Activated naive CD8-positive, alpha-beta T cell treated with anti-CD3 and anti-CD28 coated beads, Interleukin-2, amount 50 U/mL, for 24 hours (primary cell): ENCODE data around the gene GTF2F2.

Experiments used
- ATAC-seq: fragments of 150-1000 bp; cut with Tn5 transposase; one replicate; pipeline ENCODE4 v1.10.0; 2021
- DNase-seq: peaks from one replicate; pipeline ENCODE4 v3.0.0; 2021
- H3K27ac Mint-ChIP-seq: one replicate; pipeline ENCODE4 v1.8.0; 2021; ENCODE audit warnings: mild to moderate bottlenecking, mixed read lengths
- H3K27me3 Mint-ChIP-seq: one replicate; pipeline ENCODE4 v1.8.0; 2021; ENCODE audit warnings: mixed read lengths
- H3K36me3 Mint-ChIP-seq: one replicate; pipeline ENCODE4 v1.8.0; 2021; ENCODE audit warnings: low read depth, mixed read lengths
- H3K4me1 Mint-ChIP-seq: one replicate; pipeline ENCODE4 v1.8.0; 2021; ENCODE audit warnings: mixed read lengths
- H3K4me3 Mint-ChIP-seq: one replicate; pipeline ENCODE4 v1.8.0; 2021; ENCODE audit warnings: mild to moderate bottlenecking, moderate library complexity, mixed read lengths
- H3K9me3 Mint-ChIP-seq: one replicate; pipeline ENCODE4 v1.8.0; 2021; ENCODE audit warnings: mixed read lengths

GTF2F2 gene

GRCh38 chr13:45205124-45205523 is 84.8 kb downstream of the GTF2F2 start:
- peaks cover 35% of the 10 kb centered on the region for H3K36me3 Mint-ChIP-seq
- H3K4me1 Mint-ChIP-seq, result peaks cover 26% of the 10 kb centered on the region
- no peaks in the 10 kb centered on the region for H3K27me3 Mint-ChIP-seq
- DNase-seq (no peak), ATAC-seq (no peak)
- H3K27ac Mint-ChIP-seq, result peak overlapping the region; percentile 16
- no peaks in the 10 kb centered on the region for H3K9me3 Mint-ChIP-seq
- no peak overlapping the region for H3K4me3 Mint-ChIP-seq

GRCh38 chr13:45206340-45206739 is 86.0 kb downstream of the GTF2F2 start:
- Mint-ChIP-seq H3K27ac (peak overlapping the region; percentile 69), H3K4me1 (peaks cover 26% of the 10 kb centered on the region), H3K36me3 (peaks cover 40% of the 10 kb centered on the region), H3K27me3 (no peaks in the 10 kb centered on the region), H3K9me3 (no peaks in the 10 kb centered on the region), H3K4me3 (no peak overlapping the region)
- DNase-seq (no peak), ATAC-seq (peak; percentile 93)

- H3K4me3 Mint-ChIP-seq, result no peak overlapping the region
- no peak for DNase-seq
- H3K27me3 Mint-ChIP-seq, result no peaks in the 10 kb centered on the region
- no peaks in the 10 kb centered on the region for H3K9me3 Mint-ChIP-seq
- peaks cover 31% of the 10 kb centered on the region for H3K36me3 Mint-ChIP-seq
- peaks cover 26% of the 10 kb centered on the region for H3K4me1 Mint-ChIP-seq
- no peak overlapping the region for H3K27ac Mint-ChIP-seq
- no peak for ATAC-seq
Observed at GRCh38 chr13:45207319-45207718, 87.0 kb downstream of the GTF2F2 start.

- DNase-seq, result no peak
- no peak for ATAC-seq
- no peaks in the 10 kb centered on the region for H3K27me3 Mint-ChIP-seq
- peaks cover 24% of the 10 kb centered on the region for H3K4me1 Mint-ChIP-seq
- H3K36me3 Mint-ChIP-seq, result peaks cover 30% of the 10 kb centered on the region
- no peaks in the 10 kb centered on the region for H3K9me3 Mint-ChIP-seq
- no peak overlapping the region for H3K27ac Mint-ChIP-seq
- no peak overlapping the region for H3K4me3 Mint-ChIP-seq
Observed at GRCh38 chr13:45208132-45208531, 87.8 kb downstream of the GTF2F2 start.

GRCh38 chr13:45209229-45209628 is 88.9 kb downstream of the GTF2F2 start:
- H3K27me3 Mint-ChIP-seq, result no peaks in the 10 kb centered on the region

GRCh38 chr13:45215392-45216077 is 95.2 kb downstream of the GTF2F2 start:
- Mint-ChIP-seq H3K27ac (no peak overlapping the region), H3K9me3 (no peaks in the 10 kb centered on the region), H3K36me3 (peaks cover 18% of the 10 kb centered on the region)

More at GRCh38 chr13:45209229-45209628, 88.9 kb downstream of the GTF2F2 start:
- H3K36me3 Mint-ChIP-seq, result peaks cover 35% of the 10 kb centered on the region
- DNase-seq, result no peak
- ATAC-seq, result no peak
- no peak overlapping the region for H3K4me3 Mint-ChIP-seq
- H3K4me1 Mint-ChIP-seq, result peaks cover 24% of the 10 kb centered on the region
- H3K27ac Mint-ChIP-seq, result no peak overlapping the region
- H3K9me3 Mint-ChIP-seq, result no peaks in the 10 kb centered on the region

GRCh38 chr13:45216193-45216592 is 95.9 kb downstream of the GTF2F2 start:
- H3K9me3 Mint-ChIP-seq, result no peaks in the 10 kb centered on the region
- peaks cover 13% of the 10 kb centered on the region for H3K36me3 Mint-ChIP-seq
- DNase-seq, result no peak
- no peaks in the 10 kb centered on the region for H3K27me3 Mint-ChIP-seq
- peaks cover 34% of the 10 kb centered on the region for H3K4me1 Mint-ChIP-seq
- H3K27ac Mint-ChIP-seq, result peak overlapping the region; percentile 1
- H3K4me3 Mint-ChIP-seq, result no peak overlapping the region
- peak; percentile 73 for ATAC-seq

More at GRCh38 chr13:45215392-45216077, 95.2 kb downstream of the GTF2F2 start:
- no peaks in the 10 kb centered on the region for H3K27me3 Mint-ChIP-seq
- peaks cover 34% of the 10 kb centered on the region for H3K4me1 Mint-ChIP-seq
- no peak for ATAC-seq
- DNase-seq, result no peak
- no peak overlapping the region for H3K4me3 Mint-ChIP-seq

- Mint-ChIP-seq H3K36me3 (peaks cover 9% of the 10 kb centered on the region), H3K9me3 (no peaks in the 10 kb centered on the region), H3K4me1 (peaks cover 34% of the 10 kb centered on the region), H3K27me3 (no peaks in the 10 kb centered on the region), H3K27ac (no peak overlapping the region), H3K4me3 (no peak overlapping the region)
- no peak for ATAC-seq
- DNase-seq, result no peak
Observed at GRCh38 chr13:45218689-45219088, 98.4 kb downstream of the GTF2F2 start.

- Mint-ChIP-seq H3K4me1 (peaks cover 34% of the 10 kb centered on the region), H3K27ac (no peak overlapping the region), H3K36me3 (peaks cover 8% of the 10 kb centered on the region), H3K9me3 (no peaks in the 10 kb centered on the region), H3K4me3 (no peak overlapping the region), H3K27me3 (no peaks in the 10 kb centered on the region)
- DNase-seq (no peak), ATAC-seq (no peak)
Observed at GRCh38 chr13:45219123-45219891, 99.0 kb downstream of the GTF2F2 start.

- no peak for DNase-seq
Observed at GRCh38 chr13:45219938-45220375, 99.6 kb downstream of the GTF2F2 start.

GRCh38 chr13:45220403-45220802 is 100.1 kb downstream of the GTF2F2 start:
- Mint-ChIP-seq H3K4me1 (peaks cover 34% of the 10 kb centered on the region), H3K27me3 (no peaks in the 10 kb centered on the region), H3K4me3 (no peak overlapping the region)

More at GRCh38 chr13:45219938-45220375, 99.6 kb downstream of the GTF2F2 start:
- ATAC-seq, result no peak
- Mint-ChIP-seq H3K4me1 (peaks cover 34% of the 10 kb centered on the region), H3K4me3 (no peak overlapping the region), H3K36me3 (peaks cover 7% of the 10 kb centered on the region), H3K27ac (no peak overlapping the region), H3K27me3 (no peaks in the 10 kb centered on the region), H3K9me3 (no peaks in the 10 kb centered on the region)

GRCh38 chr13:45222516-45222915 is 102.2 kb downstream of the GTF2F2 start:
- H3K27ac Mint-ChIP-seq, result no peak overlapping the region
- H3K9me3 Mint-ChIP-seq, result no peaks in the 10 kb centered on the region
- ATAC-seq (no peak), DNase-seq (no peak)
- H3K27me3 Mint-ChIP-seq, result no peaks in the 10 kb centered on the region
- peaks cover 5% of the 10 kb centered on the region for H3K36me3 Mint-ChIP-seq
- H3K4me1 Mint-ChIP-seq, result peaks cover 32% of the 10 kb centered on the region
- H3K4me3 Mint-ChIP-seq, result no peak overlapping the region

More at GRCh38 chr13:45220403-45220802, 100.1 kb downstream of the GTF2F2 start:
- H3K27ac Mint-ChIP-seq, result no peak overlapping the region
- DNase-seq, result no peak
- ATAC-seq, result no peak
- no peaks in the 10 kb centered on the region for H3K9me3 Mint-ChIP-seq
- peaks cover 7% of the 10 kb centered on the region for H3K36me3 Mint-ChIP-seq

- no peak for DNase-seq
- no peak overlapping the region for H3K4me3 Mint-ChIP-seq
- no peak for ATAC-seq
- H3K4me1 Mint-ChIP-seq, result peaks cover 28% of the 10 kb centered on the region
- H3K36me3 Mint-ChIP-seq, result peaks cover 5% of the 10 kb centered on the region
- H3K27ac Mint-ChIP-seq, result no peak overlapping the region
- H3K27me3 Mint-ChIP-seq, result no peaks in the 10 kb centered on the region
- H3K9me3 Mint-ChIP-seq, result no peaks in the 10 kb centered on the region
Observed at GRCh38 chr13:45222919-45223318, 102.6 kb downstream of the GTF2F2 start.

- Mint-ChIP-seq H3K4me3 (no peak overlapping the region), H3K36me3 (peaks cover 9% of the 10 kb centered on the region), H3K4me1 (peaks cover 22% of the 10 kb centered on the region), H3K27me3 (no peaks in the 10 kb centered on the region), H3K27ac (no peak overlapping the region), H3K9me3 (no peaks in the 10 kb centered on the region)
- no peak for DNase-seq
- no peak for ATAC-seq
Observed at GRCh38 chr13:45224176-45224575, 103.9 kb downstream of the GTF2F2 start.

GRCh38 chr13:45225370-45225769 is 105.1 kb downstream of the GTF2F2 start:
- Mint-ChIP-seq H3K4me3 (no peak overlapping the region), H3K4me1 (peaks cover 18% of the 10 kb centered on the region), H3K36me3 (peaks cover 5% of the 10 kb centered on the region), H3K27ac (no peak overlapping the region), H3K27me3 (no peaks in the 10 kb centered on the region), H3K9me3 (no peaks in the 10 kb centered on the region)
- ATAC-seq, result no peak
- DNase-seq, result no peak
